ENCODE data around the gene VPS16.

- TF ChIP-seq CTCF (conservative IDR thresholded peaks at IDR 0.05 in 1 of 2, IDR thresholded peaks at IDR 0.05 in 1 of 2; ENCODE audit: low read depth in 1 of 2, low read length in 2 of 2) (no peak), EZH2 (IDR thresholded peaks at IDR 0.05; ENCODE audit: low read length, missing control alignments) (no peak)
Measured at GRCh38 chr20:2838847-2839671, 1.5 kb upstream of the VPS16 start.

All from fibroblast of lung (primary cell).